CD4-positive, alpha-beta T cell (primary cell): ENCODE results near the gene PSENEN. TPM values are rescaled to one million over a fixed set of nuclear protein-coding genes. Genes with fewer than 3 reads are reported as not detected.

Source experiments
- ATAC-seq: fragments of 200-7000 bp; cut with Tn5 transposase; one replicate; pipeline ENCODE4 v1.10.0; 2022; ENCODE audit warnings: mild to moderate bottlenecking; ENCODE audit not compliant: poor library complexity
- CTCF ChIA-PET: fragments of 350-600 bp; sonication (Branson Sonifier 250); formaldehyde crosslinking; loops from one replicate; lab custom pipeline; 2021; ENCODE audit warnings: antibody characterized with exemption, inconsistent platforms; lab: Charles Lee
- POLR2A ChIA-PET: fragments of 350-600 bp; sonication (Branson Sonifier 250); formaldehyde crosslinking; loops from one replicate; lab custom pipeline; 2021; ENCODE audit warnings: antibody characterized with exemption, inconsistent platforms; lab: Charles Lee
- DNase-seq, 14 experiments: peaks; one replicate each; pipeline ENCODE4 v3.0.0-alpha.2; 2013 to 2020; ENCODE audit warnings: mixed read lengths in 2 of 14
- H3K27ac ChIP-seq, 2 donors: one replicate each; pipeline versions ENCODE4 v1.5.1 to v1.7.0; 2013; ENCODE audit warnings: low read length in 2 of 2, low read depth in 1 of 2, mild to moderate bottlenecking in 1 of 2
- H3K27me3 ChIP-seq, 2 experiments: 1 replicate in 1 of 2; 2 replicates in 1 of 2; pipeline versions ENCODE4 v1.6.1 to v1.7.0; 2013; ENCODE audit warnings: low read length in 2 of 2, control low read depth in 1 of 2, mild to moderate bottlenecking in 1 of 2, moderate library complexity in 1 of 2; ENCODE audit not compliant: insufficient read depth in 2 of 2, control insufficient read depth in 1 of 2
- H3K36me3 ChIP-seq: one replicate; pipeline ENCODE4 v1.6.1; 2013; ENCODE audit warnings: low read length, control low read depth; ENCODE audit not compliant: insufficient read depth
- H3K4me1 ChIP-seq: one replicate; pipeline ENCODE4 v1.6.1; 2013; ENCODE audit warnings: low read length, control low read depth; ENCODE audit not compliant: insufficient read depth
- H3K4me3 ChIP-seq: one replicate; pipeline ENCODE4 v1.5.1; 2013; ENCODE audit warnings: mild to moderate bottlenecking, low read length, moderate library complexity
- H3K9me3 ChIP-seq, 2 experiments: 1 replicate in 1 of 2; 2 replicates in 1 of 2; pipeline versions ENCODE4 v1.6.1 to v1.7.0; 2013; ENCODE audit warnings: low read length in 2 of 2, mild to moderate bottlenecking in 2 of 2, control low read depth in 1 of 2, moderate library complexity in 1 of 2; ENCODE audit not compliant: control insufficient read depth in 1 of 2, insufficient read depth in 1 of 2
- H3K27ac Mint-ChIP-seq: one replicate; pipeline ENCODE4 v1.8.0; 2020; ENCODE audit warnings: mixed read lengths
- H3K27me3 Mint-ChIP-seq: one replicate; pipeline ENCODE4 v1.8.0; 2021; ENCODE audit warnings: mixed read lengths
- H3K36me3 Mint-ChIP-seq: one replicate; pipeline ENCODE4 v1.8.0; 2021; ENCODE audit warnings: low read depth, mixed read lengths
- H3K4me1 Mint-ChIP-seq: one replicate; pipeline ENCODE4 v1.8.0; 2021; ENCODE audit warnings: low read depth, mixed read lengths
- H3K4me3 Mint-ChIP-seq: one replicate; pipeline ENCODE4 v1.8.0; 2020; ENCODE audit warnings: mild to moderate bottlenecking, mixed read lengths
- H3K9me3 Mint-ChIP-seq: one replicate; pipeline ENCODE4 v1.8.0; 2020; ENCODE audit warnings: mixed read lengths
- CTCF ChIP-seq: fragments of 200-600 bp; IDR thresholded peaks from one replicate; pipeline ENCODE4 v1.8.0; 2022; ENCODE audit warnings: antibody characterized with exemption, mild to moderate bottlenecking
- intact Hi-C, 2 experiments: fragments of 100-400 bp; cut with DNase I in 1 of 2; cut with micrococcal nuclease in 1 of 2; formaldehyde crosslinking; loops; one replicate each; pipeline versions ENCODE4 v1.15.1 to v1.9.0; 2023 to 2025; cut with DNase I, micrococcal nuclease
- total RNA-seq, 174 experiments: library from RNA in 2 of 174; stranded (reverse) in 2 of 174; gene quantifications; one replicate each; pipeline ENCODE4 v1.2.3 and lab custom pipeline; 2021 to 2026

Gene PSENEN
- total RNA-seq, 2 experiments from 2014 or later, result 7.3 to 9.4 TPM

GRCh38 chr19:35708391-35708790, 37.1 kb upstream of the PSENEN start:
- no peaks in the 10 kb centered on the region for H3K27me3 Mint-ChIP-seq
- Histone ChIP-seq H3K4me1 (peaks cover 34% of the 10 kb centered on the region), H3K9me3 (no peaks in the 10 kb centered on the region), H3K4me3 (no peak overlapping the region), H3K36me3 (no peaks in the 10 kb centered on the region), H3K27me3 (no peaks in the 10 kb centered on the region), H3K27ac (no peak overlapping the region)
- intact Hi-C loops, result no loop called here
- ATAC-seq, result no peak
- no peaks in the 10 kb centered on the region for H3K9me3 Mint-ChIP-seq
- peaks cover 26% of the 10 kb centered on the region for H3K4me1 Mint-ChIP-seq
- TF ChIP-seq CTCF, result no peak
- no peaks in the 10 kb centered on the region for H3K36me3 Mint-ChIP-seq
- H3K27ac Mint-ChIP-seq, result no peak overlapping the region
- no peak for DNase-seq
- no peak overlapping the region for H3K4me3 Mint-ChIP-seq
- ChIA-PET POLR2A (no interaction called here), CTCF (no interaction called here)

GRCh38 chr19:35710784-35711723, 34.4 kb upstream of the PSENEN start:
- ChIA-PET POLR2A (interaction anchor here (0.6 to 6.3 kb wide), 3 partner anchors 9 to 819 kb away, joined by 3 to 63 read pairs (median 3); partner anchors contain the start of genes PSENEN and U2AF1L4), CTCF (interaction anchor here (1.1 kb wide), 1 partner anchor 9 kb away, joined by 3 read pairs; no protein-coding TSS in a partner anchor)
- no peaks in the 10 kb centered on the region for H3K27me3 Mint-ChIP-seq
- no peaks in the 10 kb centered on the region for H3K9me3 Mint-ChIP-seq
- TF ChIP-seq CTCF, result no peak
- peak in 3 of 14 experiments; percentile 46 to 57 (median 46) for DNase-seq
- Histone ChIP-seq H3K4me3 (no peak overlapping the region), H3K9me3 (no peaks in the 10 kb centered on the region), H3K27ac (no peak overlapping the region), H3K27me3 (no peaks in the 10 kb centered on the region), H3K4me1 (peaks cover 60% of the 10 kb centered on the region), H3K36me3 (no peaks in the 10 kb centered on the region)
- H3K4me3 Mint-ChIP-seq, result peak overlapping the region; percentile 67
- intact Hi-C loops, result loop anchor here in 1 of 2 experiments (10.0 kb wide), 1 partner anchor 446 kb away; the partner anchor contains the start of gene USF2
- H3K27ac Mint-ChIP-seq, result peak overlapping the region; percentile 89
- H3K36me3 Mint-ChIP-seq, result no peaks in the 10 kb centered on the region
- peaks cover 48% of the 10 kb centered on the region for H3K4me1 Mint-ChIP-seq
- ATAC-seq, result peak; percentile 13

GRCh38 chr19:35712567-35713505, 32.6 kb upstream of the PSENEN start:
- Mint-ChIP-seq H3K36me3 (peaks cover 11% of the 10 kb centered on the region), H3K4me1 (peaks cover 61% of the 10 kb centered on the region), H3K4me3 (peak overlapping the region; percentile 83), H3K27me3 (no peaks in the 10 kb centered on the region), H3K27ac (peak overlapping the region; percentile 89), H3K9me3 (no peaks in the 10 kb centered on the region)
- Histone ChIP-seq H3K36me3 (no peaks in the 10 kb centered on the region), H3K4me3 (peak overlapping the region; percentile 9), H3K4me1 (peaks cover 72% of the 10 kb centered on the region), H3K27ac (peak overlapping the region in 1 of 2 donors; percentile 32), H3K9me3 (no peaks in the 10 kb centered on the region), H3K27me3 (no peaks in the 10 kb centered on the region)
- TF ChIP-seq CTCF, result no peak
- intact Hi-C loops, result loop anchor here (1.0 to 10.0 kb wide), 2 partner anchors 11 to 448 kb away; partner anchors contain the start of gene USF2 (in 1 of the 2)
- ATAC-seq (peak; percentile 24), DNase-seq (peak in 7 of 14 experiments; percentile 15 to 80 (median 43))
- CTCF ChIA-PET, result interaction anchor here (0.5 to 1.4 kb wide), 4 partner anchors 11 to 239 kb away, joined by 3 to 4 read pairs (median 3); partner anchors contain the start of gene IGFLR1
- POLR2A ChIA-PET, result interaction anchor here (1.2 to 6.3 kb wide), 3 partner anchors 11 to 32 kb away, joined by 5 to 63 read pairs (median 6); partner anchors contain the start of genes IGFLR1, PSENEN and U2AF1L4
